ENCODE measurements around the gene GLIS1. TPM values are rescaled to one million over a fixed set of nuclear protein-coding genes. Genes with fewer than 3 reads are reported as not detected.

The GLIS1 gene
- total RNA-seq, 1 donor from 2014 or later, result not detected

Other genes with a start within 250 kb of the GLIS1 start
- gene NDC1, start 99.1 kb upstream of the GLIS1 start, total RNA-seq, result 10.6 and 14.0 TPM in 2 replicates
- 16.6 and 18.5 TPM in 2 replicates for gene YIPF1, start 150.6 kb upstream of the GLIS1 start, total RNA-seq
- gene DIO1, start 155.0 kb upstream of the GLIS1 start, total RNA-seq, result not detected in 2 replicates
- gene IFT25, start 206.5 kb upstream of the GLIS1 start, total RNA-seq, result 38.0 and 41.0 TPM in 2 replicates
- 13.8 and 14.6 TPM in 2 replicates for gene LRRC42, start 207.2 kb upstream of the GLIS1 start, total RNA-seq